Stomach (tissue), 9 donors: ENCODE results near the gene HDDC2. TPM values are rescaled to one million over a fixed set of nuclear protein-coding genes. Genes with fewer than 3 reads are reported as not detected.

ENCODE experiments used
- DNase-seq, 2 donors: peaks; one replicate each; pipeline versions ENCODE4 v3.0.0 to v3.0.0-alpha.2; 2013 to 2019
- H3K27ac ChIP-seq, 5 donors: fragments of 200-600 bp in 4 of 5; sonication (generic) in 4 of 5; one replicate each; pipeline ENCODE4 v1.5.1; 2013 to 2019; ENCODE audit warnings: mild to moderate bottlenecking in 1 of 5, moderate library complexity in 1 of 5
- H3K27me3 ChIP-seq, 3 donors: fragments of 200-600 bp; sonication (generic); one replicate each; pipeline ENCODE4 v1.5.1; 2017 to 2019; ENCODE audit warnings: mixed run types in 1 of 3
- H3K36me3 ChIP-seq, 4 donors: fragments of 200-600 bp; sonication (generic); 1 replicate in 3 of 4; 2 replicates in 1 of 4; pipeline ENCODE4 v1.5.1; 2016 to 2019
- H3K4me1 ChIP-seq, 4 donors: fragments of 200-600 bp; sonication (generic); one replicate each; pipeline ENCODE4 v1.5.1; 2016 to 2019
- H3K4me3 ChIP-seq, 4 donors: fragments of 200-600 bp; sonication (generic) in 3 of 4; one replicate each; pipeline ENCODE4 v1.5.1; 2016 to 2019; ENCODE audit warnings: mild to moderate bottlenecking in 1 of 4
- H3K9me3 ChIP-seq, 4 donors: fragments of 200-600 bp; sonication (generic); one replicate each; pipeline ENCODE4 v1.5.1; 2016 to 2019
- EP300 ChIP-seq: sonication (generic); formaldehyde crosslinking; IDR thresholded peaks from one replicate; pipeline ENCODE4 v1.6.1; 2017; ENCODE audit warnings: antibody characterized with exemption
- POLR2A ChIP-seq, 4 donors: fragments of 450-650 bp; IDR thresholded peaks; one replicate each; pipeline ENCODE4 v1.6.1; 2016; ENCODE audit warnings: antibody characterized with exemption in 4 of 4, control low read depth in 2 of 4, mild to moderate bottlenecking in 1 of 4, moderate library complexity in 1 of 4
- POLR2AphosphoS5 ChIP-seq, 3 donors: sonication (generic); formaldehyde crosslinking; IDR thresholded peaks; one replicate each; pipeline ENCODE4 v1.6.1; 2016; ENCODE audit warnings: antibody characterized with exemption in 3 of 3
- WGBS, 5 donors: extraction: QIAGEN DNeasy Blood & Tissue Kit in 3 of 5; methylation state at CpG; one replicate each; pipeline versions ENCODE4 v1.1.5 to v1.1.7; 2013 to 2018; 5-methylcytosine and 5-hydroxymethylcytosine counted together
- intact Hi-C: fragments of 100-400 bp; cut with DNase I; formaldehyde crosslinking; loops from one replicate; pipeline ENCODE4 v1.15.1; 2023; ENCODE audit warnings: low total_unique reads
- polyA plus RNA-seq, 3 donors: library from polyadenylated mRNA; stranded (reverse); fragments of 200-250 nt; gene quantifications; one replicate each; pipeline ENCODE4 v1.2.3, GENCODE V29; 2013
- total RNA-seq, 5 donors: library from RNA; depleted of rRNA; stranded (reverse); fragments of >200 nt; gene quantifications; one replicate each; pipeline versions ENCODE4 v1.1.0 to v1.2.3, GENCODE V29; 2014 to 2016
- TF ChIP-seq, protein P1 (sequence below), 7 experiments: fragments of 450-650 bp in 4 of 7; fragments of 200-600 bp in 3 of 7; sonication (generic) in 3 of 7; IDR thresholded peaks; one replicate each; pipeline ENCODE4 v1.5.1; 2016 to 2019; ENCODE audit warnings: antibody characterized with exemption in 7 of 7, control low read depth in 2 of 7, mild to moderate bottlenecking in 1 of 7
- donor health status: healthy with polysubstance abuse.
- donor health status: Bipolar disorder and iron deficiency.
- donor health status: healthy.

Gene HDDC2
- total and polyA plus RNA-seq, 8 donors, result 7.6 to 145 (median 48.0) TPM; not detected in 1

DNA sequence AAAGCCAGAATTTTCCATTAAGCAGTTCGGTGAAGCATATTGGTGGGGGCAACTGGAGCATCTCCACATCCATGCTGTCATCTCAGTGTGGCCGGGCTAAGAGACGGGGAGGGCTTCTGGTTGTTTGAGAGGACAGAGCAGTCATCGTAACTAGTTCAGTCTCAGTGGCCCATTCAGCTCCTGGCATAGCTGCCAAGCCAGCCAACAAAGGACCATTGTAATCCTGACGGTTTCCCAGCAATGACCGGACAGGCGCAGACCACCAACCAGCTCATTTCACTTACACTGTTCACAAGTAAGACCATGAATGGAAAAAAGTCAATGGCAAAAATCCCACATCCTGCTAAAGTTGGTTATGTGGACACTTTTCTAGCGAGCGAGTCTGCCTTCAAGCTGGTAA is 14.9 kb upstream of the HDDC2 start:
- intact Hi-C loops, result no loop called here
- no peaks in the 10 kb centered on the region for H3K27me3 ChIP-seq
- H3K4me3 ChIP-seq, result no peak overlapping the region
- DNase-seq, result peak in 1 of 2 donors; percentile 60
- 77 to 85% (median 79%) methylated on average over 9 of the region's 9 CpGs for WGBS, 5 donors
- no peaks in the 10 kb centered on the region for H3K4me1 ChIP-seq
- TF ChIP-seq EP300, result no peak
- TF ChIP-seq POLR2AphosphoS5 (IDR thresholded peaks at IDR 0.05), result no peak
- no peak for TF ChIP-seq POLR2A (IDR thresholded peaks at IDR 0.05)
- TF ChIP-seq, protein P1, sequence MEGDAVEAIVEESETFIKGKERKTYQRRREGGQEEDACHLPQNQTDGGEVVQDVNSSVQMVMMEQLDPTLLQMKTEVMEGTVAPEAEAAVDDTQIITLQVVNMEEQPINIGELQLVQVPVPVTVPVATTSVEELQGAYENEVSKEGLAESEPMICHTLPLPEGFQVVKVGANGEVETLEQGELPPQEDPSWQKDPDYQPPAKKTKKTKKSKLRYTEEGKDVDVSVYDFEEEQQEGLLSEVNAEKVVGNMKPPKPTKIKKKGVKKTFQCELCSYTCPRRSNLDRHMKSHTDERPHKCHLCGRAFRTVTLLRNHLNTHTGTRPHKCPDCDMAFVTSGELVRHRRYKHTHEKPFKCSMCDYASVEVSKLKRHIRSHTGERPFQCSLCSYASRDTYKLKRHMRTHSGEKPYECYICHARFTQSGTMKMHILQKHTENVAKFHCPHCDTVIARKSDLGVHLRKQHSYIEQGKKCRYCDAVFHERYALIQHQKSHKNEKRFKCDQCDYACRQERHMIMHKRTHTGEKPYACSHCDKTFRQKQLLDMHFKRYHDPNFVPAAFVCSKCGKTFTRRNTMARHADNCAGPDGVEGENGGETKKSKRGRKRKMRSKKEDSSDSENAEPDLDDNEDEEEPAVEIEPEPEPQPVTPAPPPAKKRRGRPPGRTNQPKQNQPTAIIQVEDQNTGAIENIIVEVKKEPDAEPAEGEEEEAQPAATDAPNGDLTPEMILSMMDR (IDR thresholded peaks at IDR 0.05), result no peak
- no peaks in the 10 kb centered on the region for H3K36me3 ChIP-seq
- H3K9me3 ChIP-seq, result no peaks in the 10 kb centered on the region
- no peak overlapping the region for H3K27ac ChIP-seq

DNA sequence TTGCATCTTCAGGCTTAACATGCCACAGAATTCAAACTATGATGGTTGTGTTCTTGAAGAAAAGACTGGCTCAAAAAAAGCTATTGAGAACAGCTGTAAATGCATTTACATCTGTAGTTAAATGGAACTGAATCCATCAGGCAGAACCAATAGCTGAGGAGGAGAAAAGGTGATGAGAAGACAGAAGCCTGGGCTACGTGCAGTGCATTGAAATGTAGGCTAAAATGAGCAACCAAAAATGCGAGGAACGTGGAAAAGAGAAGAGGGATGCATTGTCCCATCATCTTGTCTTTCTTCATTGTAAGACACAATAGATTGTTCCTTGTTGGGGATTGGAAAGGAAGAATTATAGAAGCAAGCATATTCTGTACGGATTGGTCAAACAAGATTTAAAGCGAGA is 13.8 kb upstream of the HDDC2 start:
- intact Hi-C loops, result no loop called here
- no peaks in the 10 kb centered on the region for H3K9me3 ChIP-seq
- TF ChIP-seq POLR2AphosphoS5 (IDR thresholded peaks at IDR 0.05), result no peak
- TF ChIP-seq, protein P1 (IDR thresholded peaks at IDR 0.05), result no peak

DNA sequence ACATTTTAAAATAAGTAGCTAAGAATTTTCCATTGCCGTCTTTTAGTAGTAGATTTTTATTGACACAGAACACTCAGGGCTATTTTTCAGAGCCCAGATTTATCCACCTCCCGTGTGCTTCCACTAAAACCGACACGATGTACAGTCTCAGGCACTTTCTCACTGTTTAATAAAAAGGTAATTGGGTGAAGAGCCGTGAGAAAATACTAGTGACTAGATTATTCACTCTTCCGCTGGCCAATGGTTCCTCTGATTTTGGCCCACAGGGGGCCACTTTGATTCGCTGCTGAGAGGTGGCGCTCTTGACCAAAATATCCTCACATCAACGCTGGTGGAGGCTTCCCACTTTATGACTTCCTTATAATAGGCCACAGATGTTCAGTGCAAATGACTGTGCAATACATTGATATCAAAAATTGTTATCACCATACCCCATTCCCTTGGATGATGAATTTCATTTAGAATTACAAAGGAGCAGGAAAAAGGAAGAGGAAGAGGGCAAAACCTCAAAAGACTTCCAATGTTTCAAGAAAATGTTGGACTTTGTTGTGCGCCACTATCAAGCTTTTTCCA is 12.3 kb upstream of the HDDC2 start:
- intact Hi-C loops, result loop anchor here (5.0 kb wide), 1 partner anchor 448 kb away; no protein-coding TSS in a partner anchor
- Histone ChIP-seq H3K9me3 (no peaks in the 10 kb centered on the region), H3K27me3 (no peaks in the 10 kb centered on the region), H3K4me3 (no peak overlapping the region), H3K4me1 (peaks cover 0 to 7% (median 2%) of the 10 kb centered on the region in 4 donors), H3K36me3 (no peaks in the 10 kb centered on the region), H3K27ac (no peak overlapping the region)
- peak; percentile 58 to 88 for DNase-seq
- 15 to 26% (median 21%) methylated on average over 10 of the region's 10 CpGs for WGBS, 5 donors
- TF ChIP-seq EP300 (no peak), POLR2A (IDR thresholded peaks at IDR 0.05) (no peak), POLR2AphosphoS5 (IDR thresholded peaks at IDR 0.05) (no peak)
- TF ChIP-seq, protein P1 (IDR thresholded peaks at IDR 0.05), result peak in 5 of 7 experiments; percentile 20 to 73 (median 63)

More for the DNA sequence above, 13.8 kb upstream of the HDDC2 start:
- peaks cover 0 to 7% (median 2%) of the 10 kb centered on the region in 4 donors for H3K4me1 ChIP-seq
- 79 to 90% (median 89%) methylated on average over 5 of the region's 5 CpGs for WGBS, 5 donors
- no peak overlapping the region for H3K4me3 ChIP-seq
- H3K36me3 ChIP-seq, result no peaks in the 10 kb centered on the region
- no peak for DNase-seq
- no peak overlapping the region for H3K27ac ChIP-seq
- no peaks in the 10 kb centered on the region for H3K27me3 ChIP-seq

DNA sequence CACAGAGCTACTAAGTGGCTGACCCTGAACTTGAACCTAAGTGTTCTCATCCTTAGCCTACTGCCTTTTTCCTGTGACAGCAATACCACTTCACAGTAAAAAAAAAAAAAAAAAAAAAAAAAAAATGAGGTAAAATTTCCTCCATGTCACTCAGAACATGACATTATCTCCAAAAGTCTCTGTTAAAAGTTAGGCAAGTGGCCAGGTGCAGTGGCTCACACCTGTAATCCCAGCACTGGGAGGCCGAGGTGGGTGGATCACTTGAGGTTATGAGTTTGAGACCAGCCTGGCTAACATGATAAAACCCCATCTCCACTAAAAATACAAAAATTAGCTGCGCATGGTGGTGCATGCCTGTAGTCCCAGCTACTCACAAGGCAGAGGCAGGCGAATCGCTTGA is 11.2 kb upstream of the HDDC2 start:
- no peak for TF ChIP-seq POLR2A (IDR thresholded peaks at IDR 0.05)
- TF ChIP-seq, protein P1 (IDR thresholded peaks at IDR 0.05), result no peak
- TF ChIP-seq EP300, result no peak
- no peak for TF ChIP-seq POLR2AphosphoS5 (IDR thresholded peaks at IDR 0.05)
- Histone ChIP-seq H3K4me3 (no peak overlapping the region), H3K27ac (no peak overlapping the region), H3K36me3 (no peaks in the 10 kb centered on the region), H3K9me3 (no peaks in the 10 kb centered on the region), H3K4me1 (peaks cover 0 to 7% (median 2%) of the 10 kb centered on the region in 4 donors), H3K27me3 (no peaks in the 10 kb centered on the region)
- 74 to 85% (median 79%) methylated on average over 4 of the region's 4 CpGs for WGBS, 5 donors
- no peak for DNase-seq
- intact Hi-C loops, result loop anchor here (5.0 kb wide), 1 partner anchor 449 kb away; no protein-coding TSS in a partner anchor
